Measurements from ENCODE around the gene TMEM259.

Gene TMEM259

GRCh38 chr19:1000591-1001537, 20.1 kb downstream of the TMEM259 start:
- DNase-seq: no peak

GRCh38 chr19:1000095-1000494, 20.8 kb downstream of the TMEM259 start, which contains the start of gene GRIN3B:
Gene GRIN3B, plus strand, starts transcription at chr19:1000419. Its CDS starts 19 bp downstream, at chr19:1000438.
- no peak for DNase-seq

- DNase-seq: no peak
Measured at GRCh38 chr19:999379-999719, 21.6 kb downstream of the TMEM259 start.

GRCh38 chr19:998064-998463, 22.9 kb downstream of the TMEM259 start:
- DNase-seq: no peak

GRCh38 chr19:996051-996838, 24.7 kb downstream of the TMEM259 start:
- peak; percentile 48 for DNase-seq

- peak; percentile 88 for DNase-seq
Measured at GRCh38 chr19:995051-995827, 25.7 kb downstream of the TMEM259 start.

GRCh38 chr19:994516-994915, 26.4 kb downstream of the TMEM259 start:
- DNase-seq: no peak

- no peak for DNase-seq
Measured at GRCh38 chr19:993831-994393, 27.0 kb downstream of the TMEM259 start.

- DNase-seq: no peak
Measured at GRCh38 chr19:993361-993830, 27.5 kb downstream of the TMEM259 start.

- no peak for DNase-seq
Measured at GRCh38 chr19:992670-993055, 28.3 kb downstream of the TMEM259 start.

GRCh38 chr19:991932-992669, 28.8 kb downstream of the TMEM259 start:
- no peak for DNase-seq

- no peak for DNase-seq
Measured at GRCh38 chr19:991174-991931, 29.6 kb downstream of the TMEM259 start.

- DNase-seq: no peak
Measured at GRCh38 chr19:990746-991145, 30.2 kb downstream of the TMEM259 start.

GRCh38 chr19:990119-990571, 30.8 kb downstream of the TMEM259 start:
- no peak for DNase-seq

GRCh38 chr19:989381-990081, 31.4 kb downstream of the TMEM259 start:
- no peak for DNase-seq

- no peak for DNase-seq
Measured at GRCh38 chr19:988510-988909, 32.4 kb downstream of the TMEM259 start.

GRCh38 chr19:988081-988480, 32.8 kb downstream of the TMEM259 start:
- DNase-seq: no peak

GRCh38 chr19:986083-986482, 34.8 kb downstream of the TMEM259 start:
- no peak for DNase-seq

- DNase-seq: peak; percentile 93
Measured at GRCh38 chr19:984165-984967, 36.6 kb downstream of the TMEM259 start, which contains the start of gene WDR18. Gene WDR18, plus strand, starts transcription at chr19:984345. Its CDS starts 9 bp downstream, at chr19:984354.

All from NCI-H1092 treated with DMSO at 0.1 percent for 48 hours (cell line).